Renal pelvis (tissue), 12 donors: Measurements from ENCODE around the gene MIGA1. TPM values are rescaled to one million over a fixed set of nuclear protein-coding genes. Genes with fewer than 3 reads are reported as not detected.
A peak's percentile ranks its signal among the peaks of the same experiment; 100 is the strongest.
"Not testable (repeated sequence)": the region's sequence is repeated elsewhere in the genome, so short reads cannot be mapped to it uniquely, and the experiment has no call there.

Experiments
- DNase-seq: peaks from one replicate; pipeline ENCODE4 v3.0.0-alpha.2; 2013
- long read RNA-seq, 16 experiments: transcript quantifications; one replicate each; lab custom pipeline, GENCODE V29; 2026
- polyA plus RNA-seq, 3 donors: library from polyadenylated mRNA; unstranded; fragments of 120-200 nt; gene quantifications; one replicate each; pipeline ENCODE4 v1.2.1, GENCODE V29; 2013; ENCODE audit not compliant: insufficient read length in 3 of 3

Gene MIGA1, protein sequence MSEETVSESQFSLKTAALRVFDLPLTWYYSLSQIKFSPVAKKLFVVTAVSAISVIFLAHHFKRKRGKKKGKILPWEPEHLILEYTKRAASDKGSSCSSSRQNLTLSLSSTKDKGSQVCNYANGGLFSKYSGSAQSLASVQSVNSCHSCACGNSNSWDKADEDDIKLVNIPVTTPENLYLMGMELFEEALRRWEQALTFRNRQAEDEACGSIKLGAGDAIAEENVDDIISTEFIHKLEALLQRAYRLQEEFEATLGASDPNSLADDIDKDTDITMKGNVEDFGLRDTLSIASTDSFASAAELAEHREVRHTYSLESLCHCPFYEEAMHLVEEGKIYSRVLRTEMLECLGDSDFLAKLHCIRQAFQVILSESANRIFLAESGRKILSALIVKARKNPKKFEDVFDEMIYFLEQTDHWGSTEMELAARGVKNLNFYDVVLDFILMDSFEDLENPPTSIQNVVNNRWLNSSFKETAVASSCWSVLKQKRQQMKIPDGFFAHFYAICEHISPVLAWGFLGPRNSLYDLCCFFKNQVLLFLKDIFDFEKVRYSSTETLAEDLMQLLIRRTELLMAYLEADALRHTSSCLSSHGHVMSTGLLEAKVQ
- 10 to 100 TPM; 13.0 to 21.3 (median 20.7) TPM for polyA plus RNA-seq
- long read RNA-seq, donor 1, full-length matches to known transcripts = 1 of 1 reads
- long read RNA-seq, donor 1, partial matches to known transcripts = 0 of 1 reads
- long read RNA-seq, donor 1, other reads (novel, unspliced or antisense) = 0 of 1 reads
- long read RNA-seq, donor 2 = 0 reads
- long read RNA-seq, donor 3, full-length matches to known transcripts = 2 of 7 reads
- long read RNA-seq, donor 3, partial matches to known transcripts = 5 of 7 reads
- long read RNA-seq, donor 3, other reads (novel, unspliced or antisense) = 0 of 7 reads
- long read RNA-seq, donor 4, full-length matches to known transcripts = 1 of 1 reads
- long read RNA-seq, donor 4, partial matches to known transcripts = 0 of 1 reads
- long read RNA-seq, donor 4, other reads (novel, unspliced or antisense) = 0 of 1 reads
- long read RNA-seq, donor 5 = 0 reads
- long read RNA-seq, donor 6, full-length matches to known transcripts = 3 of 3 reads
- long read RNA-seq, donor 6, partial matches to known transcripts = 0 of 3 reads
- long read RNA-seq, donor 6, other reads (novel, unspliced or antisense) = 0 of 3 reads
- long read RNA-seq, donor 7, full-length matches to known transcripts = 2 of 8 reads
- long read RNA-seq, donor 7, partial matches to known transcripts = 6 of 8 reads
- long read RNA-seq, donor 7, other reads (novel, unspliced or antisense) = 0 of 8 reads
- long read RNA-seq, donor 8 = 0 reads
- long read RNA-seq, donor 9, full-length matches to known transcripts = 5 of 5 reads
- long read RNA-seq, donor 9, partial matches to known transcripts = 0 of 5 reads
- long read RNA-seq, donor 9, other reads (novel, unspliced or antisense) = 0 of 5 reads
- long read RNA-seq, donor 10, full-length matches to known transcripts = 1 of 14 reads
- long read RNA-seq, donor 10, partial matches to known transcripts = 13 of 14 reads
- long read RNA-seq, donor 10, other reads (novel, unspliced or antisense) = 0 of 14 reads
- long read RNA-seq, donor 11 = 0 reads
- long read RNA-seq, donor 12, full-length matches to known transcripts = 3 of 3 reads
- long read RNA-seq, donor 12, partial matches to known transcripts = 0 of 3 reads
- long read RNA-seq, donor 12, other reads (novel, unspliced or antisense) = 0 of 3 reads
- long read RNA-seq, donor 13, full-length matches to known transcripts = 2 of 2 reads
- long read RNA-seq, donor 13, partial matches to known transcripts = 0 of 2 reads
- long read RNA-seq, donor 13, other reads (novel, unspliced or antisense) = 0 of 2 reads
- long read RNA-seq, donor 14 = 0 reads
- long read RNA-seq, donor 15, full-length matches to known transcripts = 1 of 1 reads
- long read RNA-seq, donor 15, partial matches to known transcripts = 0 of 1 reads
- long read RNA-seq, donor 15, other reads (novel, unspliced or antisense) = 0 of 1 reads
- long read RNA-seq, donor 16, full-length matches to known transcripts = 2 of 9 reads
- long read RNA-seq, donor 16, partial matches to known transcripts = 7 of 9 reads
- long read RNA-seq, donor 16, other reads (novel, unspliced or antisense) = 0 of 9 reads

GRCh38 chr1:77779529-77780281 is at the start of gene MIGA1:
Gene MIGA1, plus strand, starts transcription at chr1:77779649. Its CDS starts 3,604 bp downstream, at chr1:77783253.
- DNase-seq = peak; percentile 90

GRCh38 chr1:77732090-77732489 is 47.4 kb upstream of the MIGA1 start:
- DNase-seq = no peak

- no peak for DNase-seq
Observed at GRCh38 chr1:77739235-77739634, 40.2 kb upstream of the MIGA1 start.

DNA sequence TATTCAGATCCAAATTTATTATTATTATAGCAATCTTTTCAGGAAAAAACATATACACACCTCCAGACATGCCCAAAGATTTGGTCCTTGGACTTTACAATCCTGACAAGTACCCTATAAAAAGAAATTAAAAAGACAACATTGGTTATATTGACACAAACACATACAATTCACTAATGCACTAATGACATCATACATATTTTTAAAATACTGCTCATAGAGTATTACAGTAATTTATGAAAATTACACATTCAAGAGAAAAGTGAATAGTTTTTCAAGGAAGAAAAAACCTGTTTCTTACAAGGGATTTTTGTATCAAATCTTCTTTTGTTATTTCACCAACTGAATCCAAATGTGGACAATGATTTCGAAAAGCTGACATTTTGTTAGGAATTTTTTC is 38.1 kb upstream of the MIGA1 start:
- no peak for DNase-seq

DNA sequence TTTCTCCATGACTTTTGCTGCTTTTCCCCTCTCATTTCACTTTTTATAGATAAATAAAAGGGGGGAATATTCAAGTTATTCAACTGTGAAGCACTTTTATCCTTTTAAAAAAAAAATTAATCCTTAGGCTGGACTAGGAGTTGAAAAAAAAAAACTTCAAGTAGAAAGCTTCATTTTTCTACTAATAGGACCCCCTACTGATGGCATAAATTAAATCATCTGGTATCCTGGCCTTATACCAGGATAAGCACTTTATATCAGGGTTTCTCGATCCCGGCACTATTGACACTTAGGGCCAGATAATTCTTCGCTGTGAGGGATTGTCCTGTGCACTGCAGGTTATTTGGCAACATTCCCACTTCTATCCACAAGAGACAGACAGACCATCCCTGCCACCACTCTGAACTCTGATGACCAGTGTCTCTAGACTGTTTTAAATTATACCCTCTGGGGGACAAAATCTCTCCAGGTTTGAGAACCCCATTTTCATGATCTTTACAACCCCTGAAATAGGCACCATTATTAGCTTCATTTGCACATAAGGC is 37.4 kb upstream of the MIGA1 start:
- DNase-seq = no peak

- DNase-seq = no peak
Observed at GRCh38 chr1:77744576-77744975, 34.9 kb upstream of the MIGA1 start.

- not testable (repeated sequence) for DNase-seq
Observed at GRCh38 chr1:77749489-77749888, 30.0 kb upstream of the MIGA1 start.

GRCh38 chr1:77756052-77756754 is 23.2 kb upstream of the MIGA1 start:
- no peak for DNase-seq

GRCh38 chr1:77757066-77757584 is 22.3 kb upstream of the MIGA1 start:
- no peak for DNase-seq

- no peak for DNase-seq
Observed at GRCh38 chr1:77757603-77758002, 21.8 kb upstream of the MIGA1 start.

- DNase-seq = peak; percentile 88
Observed at GRCh38 chr1:77759071-77760028, 20.1 kb upstream of the MIGA1 start, which contains the start of gene USP33. Gene USP33, minus strand, starts transcription at chr1:77759852. Its CDS starts 18,155 bp downstream, at chr1:77741697.

- DNase-seq = no peak
Observed at GRCh38 chr1:77762072-77762476, 17.4 kb upstream of the MIGA1 start.

GRCh38 chr1:77768006-77768405 is 11.4 kb upstream of the MIGA1 start:
- no peak for DNase-seq

DNA sequence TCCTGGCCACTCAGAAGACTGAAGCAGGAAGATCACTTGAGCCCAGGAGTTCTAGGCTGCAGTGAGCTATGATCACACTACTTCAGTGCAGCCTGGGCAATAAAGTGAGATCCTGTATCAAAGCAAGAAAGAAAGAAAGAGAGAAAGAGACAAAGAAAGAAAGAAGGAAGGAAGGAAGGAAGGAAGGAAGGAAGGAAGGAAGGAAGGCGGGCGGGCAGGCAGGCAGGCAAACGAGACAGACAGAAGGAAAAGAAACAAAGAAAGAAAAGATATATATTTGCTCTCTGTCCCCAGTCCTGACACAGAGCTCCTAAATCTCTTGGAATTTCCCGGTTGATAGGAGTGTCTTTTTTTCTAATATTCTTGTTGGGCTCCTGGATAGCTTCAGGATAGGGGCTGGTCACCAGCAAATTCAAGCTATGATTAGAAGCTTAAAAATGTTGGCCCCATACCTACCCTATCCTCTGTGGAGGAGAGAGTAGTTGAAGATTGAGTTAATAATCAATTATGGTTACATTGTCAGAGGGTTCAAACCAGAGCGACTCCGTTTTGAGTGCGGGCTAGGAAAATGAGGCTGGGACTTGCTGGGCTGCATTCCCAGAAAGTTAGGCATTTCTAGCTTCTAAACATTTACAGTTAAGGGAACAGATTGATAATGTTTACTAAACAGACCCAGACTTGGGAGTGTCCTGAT is 3.3 kb upstream of the MIGA1 start:
- no peak for DNase-seq

GRCh38 chr1:77781683-77782082 is 2.2 kb downstream of the MIGA1 start:
- no peak for DNase-seq

GRCh38 chr1:77783141-77783540 is 3.7 kb downstream of the MIGA1 start:
- DNase-seq = no peak
